ENCODE measurements around the gene IL3.

IL3 gene

DNA sequence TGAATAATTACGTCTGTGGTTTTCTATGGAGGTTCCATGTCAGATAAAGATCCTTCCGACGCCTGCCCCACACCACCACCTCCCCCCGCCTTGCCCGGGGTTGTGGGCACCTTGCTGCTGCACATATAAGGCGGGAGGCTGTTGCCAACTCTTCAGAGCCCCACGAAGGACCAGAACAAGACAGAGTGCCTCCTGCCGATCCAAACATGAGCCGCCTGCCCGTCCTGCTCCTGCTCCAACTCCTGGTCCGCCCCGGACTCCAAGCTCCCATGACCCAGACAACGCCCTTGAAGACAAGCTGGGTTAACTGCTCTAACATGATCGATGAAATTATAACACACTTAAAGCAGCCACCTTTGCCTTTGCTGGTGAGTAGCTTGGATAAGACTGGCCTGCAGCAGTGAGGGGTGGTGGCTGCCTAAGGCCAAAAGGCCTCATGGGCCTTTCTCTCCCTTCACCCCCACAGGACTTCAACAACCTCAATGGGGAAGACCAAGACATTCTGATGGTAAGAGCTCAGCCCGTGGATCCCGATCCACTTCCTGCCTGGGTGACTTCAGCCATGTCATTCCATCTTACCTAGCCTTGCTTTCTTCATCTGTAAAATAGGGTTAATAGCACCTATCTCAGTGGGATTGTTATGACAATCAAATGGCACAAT, at the start of gene IL3:
TSS of gene IL3 (plus strand) at position 155 of the 661 bp plus-strand sequence. CDS start at position 207, 52 bp downstream.
- no peak for DNase-seq (ENCODE audit: low read depth in 2 of 2)

- DNase-seq (ENCODE audit: low read depth in 2 of 2): no peak
Observed at GRCh38 chr5:132010989-132011621, 49.4 kb upstream of the IL3 start.

- no peak for DNase-seq (ENCODE audit: low read depth in 2 of 2)
Observed at GRCh38 chr5:132011622-132012343, 48.7 kb upstream of the IL3 start, which contains the start of gene ACSL6. ACSL6 (minus strand) TSS chr5:132011658; CDS start chr5:132011553, 105 bp downstream.

DNA sequence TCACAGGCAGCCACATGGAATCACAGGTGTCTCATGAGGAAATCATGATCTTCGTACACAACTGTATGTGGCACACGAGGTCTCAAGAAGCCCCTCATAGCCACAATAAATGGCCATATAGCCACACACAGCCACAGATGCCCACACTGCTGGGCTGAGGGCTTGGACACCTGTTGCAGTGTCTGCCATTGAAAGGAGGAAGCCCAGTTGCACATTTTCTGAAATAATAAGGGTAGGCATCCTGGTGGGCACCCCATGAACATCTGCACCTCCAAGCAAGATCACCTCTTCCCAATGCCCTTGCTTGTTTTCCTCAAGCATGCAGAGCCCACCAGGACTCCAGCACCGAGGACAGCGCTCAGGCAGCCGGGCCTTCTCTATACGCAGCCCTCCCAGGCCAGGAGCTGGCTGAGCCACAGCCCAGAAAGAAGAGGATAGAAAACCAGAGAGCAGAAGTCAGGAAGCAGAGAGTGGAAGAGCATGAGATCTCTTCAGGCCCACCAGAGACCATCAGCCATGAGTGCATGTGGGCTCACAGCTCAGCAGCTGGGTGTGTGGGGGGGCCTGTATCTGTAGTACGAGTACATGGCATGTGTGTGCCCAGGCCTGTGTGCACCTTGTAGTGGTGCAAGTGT, 48.0 kb upstream of the IL3 start:
- peak; percentile 19 to 26 for DNase-seq (ENCODE audit: low read depth in 2 of 2)

GRCh38 chr5:132013006-132013689, 47.3 kb upstream of the IL3 start:
- DNase-seq (ENCODE audit: low read depth in 2 of 2): no peak

- DNase-seq (ENCODE audit: low read depth in 2 of 2): no peak
Observed at GRCh38 chr5:132013711-132014110, 46.7 kb upstream of the IL3 start.

DNA sequence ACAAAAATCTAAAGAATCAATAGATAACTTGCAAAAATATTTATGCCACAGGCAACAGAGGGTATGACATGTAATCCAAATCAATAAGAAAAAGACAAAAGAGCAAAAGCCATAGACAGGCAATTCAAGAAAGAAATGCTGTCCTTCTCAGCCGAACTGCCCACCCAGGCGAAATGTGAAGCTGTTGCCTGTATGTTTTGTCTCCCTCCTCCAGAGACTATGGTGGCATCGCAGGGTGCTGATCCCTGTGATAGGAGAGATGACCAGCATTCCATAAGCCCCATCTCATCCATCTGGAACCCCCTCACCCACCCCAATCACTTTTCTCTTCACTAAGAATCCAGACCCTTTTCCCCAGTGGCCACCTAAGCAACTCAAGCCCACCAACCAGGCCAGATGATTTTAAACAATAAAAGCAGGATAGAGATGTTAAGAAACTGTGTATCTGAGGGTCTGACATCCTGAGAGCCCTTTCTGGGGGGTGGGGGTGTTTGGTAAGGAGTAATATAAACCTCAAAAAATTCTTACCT, 43.7 kb upstream of the IL3 start:
- no peak for DNase-seq (ENCODE audit: low read depth in 2 of 2)

DNA sequence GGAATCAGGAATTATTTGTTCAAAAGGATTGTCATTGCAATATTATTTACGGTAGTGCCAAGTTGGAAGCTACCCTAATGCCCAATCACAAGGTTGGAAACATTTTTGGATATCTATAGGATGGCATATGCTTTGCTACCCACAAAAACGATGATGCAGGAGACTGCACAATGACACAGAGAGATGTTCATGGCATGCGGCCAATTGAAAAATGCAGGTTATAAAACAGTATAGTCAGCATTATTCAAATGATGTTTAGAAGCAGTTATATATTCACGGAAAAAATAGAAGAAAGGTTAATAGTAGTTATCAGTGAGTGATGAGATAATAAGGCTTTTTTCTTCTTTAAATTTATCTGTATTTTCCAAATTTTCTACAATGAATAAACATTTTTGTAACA, 43.1 kb upstream of the IL3 start:
- no peak for DNase-seq (ENCODE audit: low read depth in 2 of 2)

DNA sequence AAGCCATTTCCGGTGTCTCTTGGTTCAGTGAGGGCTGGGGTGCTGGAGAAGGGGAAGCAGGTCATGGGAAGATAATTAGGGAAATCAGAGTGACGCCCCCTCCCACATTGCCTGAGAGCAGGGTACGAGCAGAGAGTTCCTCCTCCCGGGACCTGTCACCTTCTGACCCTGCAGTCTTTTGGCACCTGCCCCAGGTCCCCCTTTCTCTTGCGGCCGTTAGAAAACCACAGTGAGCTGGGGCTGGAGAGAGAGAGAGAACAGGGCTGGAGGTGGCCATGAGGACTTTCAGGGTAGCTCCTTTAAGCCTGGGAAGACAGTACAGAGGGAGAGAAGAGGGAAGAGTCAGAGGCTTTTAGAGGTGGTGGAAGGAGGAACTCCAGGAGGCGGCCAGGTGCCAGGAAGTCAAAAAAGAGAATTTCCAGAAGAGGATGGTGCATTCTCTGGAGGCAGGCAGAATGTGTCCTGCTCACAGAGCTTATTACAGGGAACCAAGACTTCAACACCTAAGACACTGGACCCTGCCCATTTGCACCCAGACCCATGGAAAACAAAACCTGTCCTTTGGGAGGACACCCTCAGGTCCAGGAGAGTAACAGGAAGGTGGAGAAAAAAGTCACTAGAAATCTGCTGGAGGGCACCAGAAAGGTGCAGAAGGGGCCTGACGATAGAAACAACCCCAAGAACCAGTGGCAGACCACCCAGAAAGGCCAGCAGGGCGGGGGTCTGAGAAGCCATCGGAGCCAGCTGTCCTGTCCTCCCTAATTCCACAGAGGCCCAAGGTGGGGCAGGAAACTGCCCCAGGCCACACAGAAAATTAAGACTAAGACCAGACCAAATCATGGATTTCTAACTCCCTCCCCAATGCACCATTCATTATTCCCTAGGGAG, 42.5 kb upstream of the IL3 start:
- DNase-seq (ENCODE audit: low read depth in 2 of 2): no peak

GRCh38 chr5:132019337-132019736, 41.1 kb upstream of the IL3 start:
- no peak for DNase-seq (ENCODE audit: low read depth in 2 of 2)

DNA sequence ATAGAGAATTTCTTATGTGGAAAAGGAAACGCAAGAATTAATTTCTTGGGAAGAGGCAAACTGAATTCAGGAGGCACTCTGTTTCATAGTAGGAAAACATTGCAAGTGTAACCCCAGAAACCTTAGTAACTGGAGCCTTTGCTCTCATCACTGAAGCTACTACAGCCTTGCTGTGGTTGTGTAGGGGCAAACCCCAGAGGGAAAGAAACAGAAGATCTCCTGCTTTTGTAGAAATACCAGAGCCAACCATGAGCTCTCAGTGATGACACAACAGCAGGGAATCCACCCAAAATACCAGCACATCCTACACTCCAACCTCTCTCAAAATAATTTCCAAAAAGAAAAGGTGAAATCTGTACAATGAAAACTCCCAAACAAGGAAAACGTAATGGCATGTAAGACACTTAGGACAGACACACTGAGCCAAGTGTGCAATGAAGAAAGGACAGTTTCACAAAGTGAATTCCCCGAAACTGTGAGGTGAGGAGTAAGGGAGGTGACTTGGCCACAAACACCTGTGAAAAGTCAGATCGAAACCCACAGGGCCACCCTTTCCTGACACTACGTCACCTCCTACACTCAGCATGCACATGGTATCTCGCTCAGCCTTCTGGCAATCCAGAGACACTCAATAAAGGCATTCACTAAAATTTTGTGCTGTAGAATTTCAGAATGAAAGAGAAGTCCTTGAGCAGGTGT, 40.4 kb upstream of the IL3 start:
- no peak for DNase-seq (ENCODE audit: low read depth in 2 of 2)

- no peak for DNase-seq (ENCODE audit: low read depth in 2 of 2)
Observed at GRCh38 chr5:132020568-132021339, 39.7 kb upstream of the IL3 start.

DNA sequence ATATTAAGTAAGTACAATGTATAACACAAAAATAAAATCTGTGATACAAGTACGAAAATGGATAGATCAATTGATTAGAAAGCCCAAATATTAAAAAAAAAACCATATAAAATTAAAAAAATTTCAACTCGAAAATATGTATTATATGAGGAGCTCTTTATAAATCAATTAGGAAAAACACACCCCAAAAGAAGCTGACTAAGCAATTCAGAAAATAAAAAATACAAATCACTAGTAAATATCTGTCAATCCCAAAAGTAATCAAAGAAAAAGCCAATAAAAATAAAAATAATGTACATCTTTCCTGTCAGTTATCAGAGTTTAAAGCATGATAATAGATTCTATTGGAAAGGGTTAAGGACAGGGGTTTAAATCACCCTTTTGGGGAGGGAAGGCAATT, 38.8 kb upstream of the IL3 start:
- no peak for DNase-seq (ENCODE audit: low read depth in 2 of 2)

DNA sequence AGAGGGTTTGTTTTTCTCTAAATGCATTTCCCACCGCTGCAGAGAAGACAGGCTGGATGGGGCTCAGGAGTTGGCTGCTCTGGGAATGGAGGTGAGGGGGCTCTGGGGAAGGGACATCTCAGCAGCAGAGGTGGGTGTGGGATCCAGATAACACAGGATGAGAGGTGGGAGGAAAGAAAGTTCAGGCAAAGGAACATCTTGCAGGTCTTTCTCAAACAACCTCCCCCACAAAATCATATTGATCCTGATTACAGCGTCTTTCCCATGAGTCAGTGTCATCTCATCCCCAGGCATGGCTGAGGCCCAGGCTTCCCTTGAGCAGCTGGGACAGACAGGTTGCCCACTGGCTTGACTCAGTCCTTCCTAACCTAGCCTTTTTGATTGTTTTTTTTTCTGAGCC, 37.7 kb upstream of the IL3 start:
- no peak for DNase-seq (ENCODE audit: low read depth in 2 of 2)

GRCh38 chr5:132023258-132024116, 37.0 kb upstream of the IL3 start:
- no peak for DNase-seq (ENCODE audit: low read depth in 2 of 2)

GRCh38 chr5:132024117-132024435, 36.4 kb upstream of the IL3 start:
- no peak for DNase-seq (ENCODE audit: low read depth in 2 of 2)

DNA sequence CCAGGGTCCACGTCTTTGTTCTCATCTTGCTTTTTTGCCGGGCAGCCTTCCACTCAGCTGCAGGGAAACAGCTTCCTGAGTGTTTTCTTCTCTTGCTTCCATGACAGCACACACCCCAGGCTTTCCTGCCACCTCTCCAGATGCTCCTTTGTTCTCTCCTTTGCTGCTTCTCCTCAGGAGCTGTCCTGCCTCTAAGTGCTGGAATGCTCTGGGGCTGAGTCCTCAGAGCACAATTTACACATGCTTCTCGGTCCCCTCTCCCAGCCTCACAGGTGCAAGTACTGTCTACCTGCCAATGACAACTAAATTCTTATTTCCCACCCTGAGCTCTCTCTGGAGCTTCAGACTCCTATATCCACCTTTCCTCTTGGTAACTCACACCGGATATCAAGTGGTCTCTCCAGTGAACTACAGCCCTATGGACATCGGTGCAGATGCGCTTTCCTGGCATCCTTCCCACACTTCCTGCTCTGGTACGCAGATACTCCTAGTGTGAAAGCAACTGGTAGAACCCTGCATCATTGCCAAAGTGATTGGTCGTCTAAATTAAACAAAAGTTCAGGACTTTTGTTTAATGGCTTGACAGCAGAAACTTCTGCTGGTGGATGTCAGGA, 35.6 kb upstream of the IL3 start:
- no peak for DNase-seq (ENCODE audit: low read depth in 2 of 2)

DNA sequence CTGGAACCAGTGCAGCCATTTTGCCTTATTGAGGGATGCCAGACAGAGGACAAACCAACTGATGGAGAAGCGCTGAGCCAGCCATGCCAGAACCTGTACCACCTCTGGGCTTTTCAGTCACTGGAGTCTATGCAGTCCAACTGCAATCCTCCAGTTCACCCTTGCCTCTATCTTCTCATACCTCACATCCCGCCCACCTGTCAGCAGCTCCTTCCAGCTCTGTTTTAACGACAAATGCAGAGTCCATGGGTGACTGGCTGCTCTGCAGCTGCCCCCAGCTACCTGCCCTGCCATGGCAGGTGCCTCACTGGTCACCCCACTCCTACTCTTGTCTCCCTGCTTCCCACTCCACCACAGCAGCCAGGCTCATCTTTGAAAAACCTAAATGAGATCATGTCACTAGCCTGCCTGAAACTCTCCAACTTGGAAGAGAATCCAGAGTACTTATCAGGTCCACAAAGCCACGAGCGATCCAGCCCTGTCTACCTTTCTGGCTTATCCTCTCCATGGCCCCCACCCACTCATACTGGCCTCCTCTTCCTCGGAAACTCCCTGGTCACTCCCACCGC, 35.0 kb upstream of the IL3 start:
- DNase-seq (ENCODE audit: low read depth in 2 of 2): no peak
